SK-N-SH treated with all-trans-retinoic acid at 6 μM for 48 hours (cell line): Measurements from ENCODE around the gene B4GAT1.

ENCODE experiments used
- PPARA ChIP-seq: fragments of 250-450 bp; sonication (Bioruptor Pico); IDR thresholded peaks from 2 replicates; pipeline ENCODE4 v1.5.0; 2020; ENCODE audit warnings: mild to moderate bottlenecking, borderline replicate concordance
- SNAI2 ChIP-seq: fragments of 250-450 bp; sonication (Bioruptor Pico); IDR thresholded peaks from 2 replicates; pipeline ENCODE4 v1.5.0; 2020; ENCODE audit warnings: mild to moderate bottlenecking, moderate library complexity
- TF ChIP-seq, protein P1 (sequence below): fragments of 250-450 bp; sonication (Bioruptor Pico); IDR thresholded peaks from 2 replicates; pipeline ENCODE4 v1.8.0; 2020; ENCODE audit warnings: mild to moderate bottlenecking, moderate library complexity, borderline replicate concordance

DNA sequence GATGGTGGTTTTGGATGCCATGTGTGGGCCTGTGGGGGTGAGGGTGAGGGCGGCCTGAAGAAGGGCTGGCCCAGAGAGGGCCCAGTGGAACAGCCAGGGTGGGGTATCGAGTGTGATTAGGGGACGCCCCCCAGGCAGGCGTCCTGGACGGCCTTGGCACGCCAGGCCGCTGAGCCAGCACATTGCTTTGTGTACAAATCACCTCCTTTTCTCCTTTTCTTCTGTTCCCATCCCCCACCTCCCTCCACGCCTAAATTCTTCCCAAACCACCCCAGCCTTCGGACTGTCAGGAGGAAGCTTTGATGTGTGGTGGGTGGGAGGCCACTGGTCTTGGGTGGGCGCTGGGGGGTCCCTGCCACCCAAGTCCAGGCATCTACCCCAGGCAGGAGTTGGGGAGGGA is 22.8 kb downstream of the B4GAT1 start:
- TF ChIP-seq, protein P1, sequence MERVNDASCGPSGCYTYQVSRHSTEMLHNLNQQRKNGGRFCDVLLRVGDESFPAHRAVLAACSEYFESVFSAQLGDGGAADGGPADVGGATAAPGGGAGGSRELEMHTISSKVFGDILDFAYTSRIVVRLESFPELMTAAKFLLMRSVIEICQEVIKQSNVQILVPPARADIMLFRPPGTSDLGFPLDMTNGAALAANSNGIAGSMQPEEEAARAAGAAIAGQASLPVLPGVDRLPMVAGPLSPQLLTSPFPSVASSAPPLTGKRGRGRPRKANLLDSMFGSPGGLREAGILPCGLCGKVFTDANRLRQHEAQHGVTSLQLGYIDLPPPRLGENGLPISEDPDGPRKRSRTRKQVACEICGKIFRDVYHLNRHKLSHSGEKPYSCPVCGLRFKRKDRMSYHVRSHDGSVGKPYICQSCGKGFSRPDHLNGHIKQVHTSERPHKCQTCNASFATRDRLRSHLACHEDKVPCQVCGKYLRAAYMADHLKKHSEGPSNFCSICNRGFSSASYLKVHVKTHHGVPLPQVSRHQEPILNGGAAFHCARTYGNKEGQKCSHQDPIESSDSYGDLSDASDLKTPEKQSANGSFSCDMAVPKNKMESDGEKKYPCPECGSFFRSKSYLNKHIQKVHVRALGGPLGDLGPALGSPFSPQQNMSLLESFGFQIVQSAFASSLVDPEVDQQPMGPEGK (CRISPR knock-in tag): no peak
- TF ChIP-seq SNAI2 (CRISPR knock-in tag) (no peak), PPARA (CRISPR knock-in tag) (no peak)
